Lower leg skin (tissue), 3 donors: ENCODE measurements around the gene DNAH10.

Experiments
- POLR2A ChIP-seq, 2 donors: fragments of 450-650 bp; IDR thresholded peaks; one replicate each; pipeline ENCODE4 v1.6.1; 2016 to 2017; ENCODE audit warnings: antibody characterized with exemption in 2 of 2, mild to moderate bottlenecking in 1 of 2, moderate library complexity in 1 of 2
- TF ChIP-seq, protein P1 (sequence below), 3 donors: fragments of 450-650 bp; IDR thresholded peaks; one replicate each; pipeline ENCODE4 v1.5.1; 2016; ENCODE audit warnings: antibody characterized with exemption in 3 of 3, mild to moderate bottlenecking in 3 of 3, moderate library complexity in 2 of 3

DNA sequence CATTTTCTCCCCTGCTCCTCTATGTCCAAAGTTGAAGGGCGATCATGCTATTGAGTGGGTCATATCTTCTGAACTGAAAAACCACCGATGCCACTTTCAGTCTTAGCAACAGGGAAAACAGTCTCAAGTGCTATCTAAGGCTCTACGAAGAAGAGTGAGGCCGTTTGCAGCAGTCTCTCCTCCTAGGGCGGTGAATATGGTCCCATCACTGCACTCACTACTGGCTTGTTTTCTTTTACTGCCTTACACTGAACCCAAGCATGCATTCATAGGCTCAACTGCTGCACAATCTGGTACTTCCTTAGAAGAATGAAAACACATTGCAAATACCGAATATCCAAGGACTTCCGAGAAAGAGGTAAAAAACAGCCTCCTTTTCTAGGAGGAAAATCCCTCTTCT lies 92.1 kb downstream of the DNAH10 start:
- no peak for TF ChIP-seq POLR2A (IDR thresholded peaks at IDR 0.05)
- TF ChIP-seq, protein P1, sequence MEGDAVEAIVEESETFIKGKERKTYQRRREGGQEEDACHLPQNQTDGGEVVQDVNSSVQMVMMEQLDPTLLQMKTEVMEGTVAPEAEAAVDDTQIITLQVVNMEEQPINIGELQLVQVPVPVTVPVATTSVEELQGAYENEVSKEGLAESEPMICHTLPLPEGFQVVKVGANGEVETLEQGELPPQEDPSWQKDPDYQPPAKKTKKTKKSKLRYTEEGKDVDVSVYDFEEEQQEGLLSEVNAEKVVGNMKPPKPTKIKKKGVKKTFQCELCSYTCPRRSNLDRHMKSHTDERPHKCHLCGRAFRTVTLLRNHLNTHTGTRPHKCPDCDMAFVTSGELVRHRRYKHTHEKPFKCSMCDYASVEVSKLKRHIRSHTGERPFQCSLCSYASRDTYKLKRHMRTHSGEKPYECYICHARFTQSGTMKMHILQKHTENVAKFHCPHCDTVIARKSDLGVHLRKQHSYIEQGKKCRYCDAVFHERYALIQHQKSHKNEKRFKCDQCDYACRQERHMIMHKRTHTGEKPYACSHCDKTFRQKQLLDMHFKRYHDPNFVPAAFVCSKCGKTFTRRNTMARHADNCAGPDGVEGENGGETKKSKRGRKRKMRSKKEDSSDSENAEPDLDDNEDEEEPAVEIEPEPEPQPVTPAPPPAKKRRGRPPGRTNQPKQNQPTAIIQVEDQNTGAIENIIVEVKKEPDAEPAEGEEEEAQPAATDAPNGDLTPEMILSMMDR (IDR thresholded peaks at IDR 0.05): no peak
